Measurements from ENCODE around the gene VAX1. TPM values are rescaled to one million over a fixed set of nuclear protein-coding genes. Genes with fewer than 3 reads are reported as not detected.

VAX1 gene
- polyA plus RNA-seq, 1 experiment = 0.23 TPM

DNA sequence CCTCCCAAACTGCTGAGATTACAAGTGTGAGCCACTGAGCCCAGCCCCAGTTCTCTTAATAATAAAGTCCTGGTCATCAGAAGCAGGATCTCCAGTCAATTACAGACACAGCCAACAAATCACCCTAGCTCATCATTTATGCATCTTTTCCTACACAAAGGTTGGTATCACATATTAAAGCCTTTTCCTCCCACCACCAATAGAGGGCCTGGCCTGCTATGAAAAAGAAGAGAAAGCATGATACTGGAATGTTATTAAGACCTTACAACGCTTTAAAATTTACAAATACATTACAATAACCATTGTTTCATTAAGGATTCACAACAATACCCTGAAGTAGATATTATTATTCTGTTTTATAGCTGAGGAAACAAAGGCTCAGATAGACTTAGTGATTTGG is 25.9 kb downstream of the VAX1 start:
- DNase-seq (ENCODE audit: low read depth) = no peak
- CTCF ChIA-PET = interaction anchor here (1.2 kb wide), 1 partner anchor 217 kb away, joined by 3 read pairs; no protein-coding TSS in a partner anchor

DNA sequence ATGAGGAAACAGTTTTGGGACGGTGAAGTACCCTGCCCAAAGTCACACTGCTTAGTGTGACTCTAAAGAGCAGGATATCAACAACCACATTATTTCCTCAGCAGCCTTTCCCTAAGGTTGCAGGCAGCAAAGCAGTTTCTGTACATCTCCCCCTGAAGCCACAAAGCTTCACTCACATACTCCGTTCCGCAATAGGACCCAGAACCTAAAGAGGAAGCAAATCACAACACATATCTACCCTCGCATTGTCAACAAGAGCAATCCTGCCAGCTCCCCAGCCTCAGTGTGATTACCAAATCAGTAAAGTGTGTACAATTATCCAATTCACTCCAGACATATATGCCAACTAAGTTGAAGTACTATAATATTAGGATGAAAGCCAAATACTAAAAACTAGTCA is 30.8 kb downstream of the VAX1 start:
- H3K36me3 ChIP-seq (ENCODE audit: control insufficient read depth, insufficient read depth, low read length) = no peaks in the 10 kb centered on the region

More for the DNA sequence above, 25.9 kb downstream of the VAX1 start:
- POLR2A ChIA-PET = no interaction called here
- TF ChIP-seq, protein P1, sequence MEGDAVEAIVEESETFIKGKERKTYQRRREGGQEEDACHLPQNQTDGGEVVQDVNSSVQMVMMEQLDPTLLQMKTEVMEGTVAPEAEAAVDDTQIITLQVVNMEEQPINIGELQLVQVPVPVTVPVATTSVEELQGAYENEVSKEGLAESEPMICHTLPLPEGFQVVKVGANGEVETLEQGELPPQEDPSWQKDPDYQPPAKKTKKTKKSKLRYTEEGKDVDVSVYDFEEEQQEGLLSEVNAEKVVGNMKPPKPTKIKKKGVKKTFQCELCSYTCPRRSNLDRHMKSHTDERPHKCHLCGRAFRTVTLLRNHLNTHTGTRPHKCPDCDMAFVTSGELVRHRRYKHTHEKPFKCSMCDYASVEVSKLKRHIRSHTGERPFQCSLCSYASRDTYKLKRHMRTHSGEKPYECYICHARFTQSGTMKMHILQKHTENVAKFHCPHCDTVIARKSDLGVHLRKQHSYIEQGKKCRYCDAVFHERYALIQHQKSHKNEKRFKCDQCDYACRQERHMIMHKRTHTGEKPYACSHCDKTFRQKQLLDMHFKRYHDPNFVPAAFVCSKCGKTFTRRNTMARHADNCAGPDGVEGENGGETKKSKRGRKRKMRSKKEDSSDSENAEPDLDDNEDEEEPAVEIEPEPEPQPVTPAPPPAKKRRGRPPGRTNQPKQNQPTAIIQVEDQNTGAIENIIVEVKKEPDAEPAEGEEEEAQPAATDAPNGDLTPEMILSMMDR (IDR thresholded peaks at IDR 0.05; ENCODE audit: insufficient read depth, low read depth, low read length) = peak; percentile 51
- no peaks in the 10 kb centered on the region for H3K36me3 ChIP-seq (ENCODE audit: control insufficient read depth, insufficient read depth, low read length)
- no peak overlapping the region for H3K4me3 ChIP-seq (ENCODE audit: low read depth, low read length)
- H3K27me3 ChIP-seq (ENCODE audit: control insufficient read depth, insufficient read depth, low read length) = no peaks in the 10 kb centered on the region

DNA sequence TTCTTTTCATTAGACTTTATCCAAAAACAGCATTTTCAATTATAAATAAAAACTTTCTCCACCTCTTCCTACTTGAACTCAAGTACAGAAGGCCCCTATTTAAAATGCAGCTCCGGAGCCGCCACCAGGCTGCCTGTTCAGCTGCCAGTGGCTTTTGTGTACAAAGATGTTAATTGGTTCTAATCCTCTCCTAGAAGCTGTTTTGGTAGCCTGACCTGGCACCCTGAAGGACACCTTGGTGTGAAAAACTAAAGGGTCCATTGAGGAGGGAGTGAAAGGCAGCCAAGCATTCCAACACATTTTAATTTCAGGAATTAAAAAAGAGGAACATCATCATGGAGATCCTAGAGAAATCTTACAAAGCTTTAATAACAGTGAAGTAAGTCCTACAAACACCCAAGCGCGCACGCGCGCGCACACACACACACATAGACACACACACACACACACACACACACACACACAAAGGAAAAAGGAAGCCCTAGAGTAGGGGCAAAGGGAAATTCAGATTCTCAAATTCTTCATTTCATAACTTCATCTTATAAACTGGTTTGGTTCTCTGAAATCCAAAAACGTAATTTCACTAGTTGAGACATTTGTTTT is 41.4 kb downstream of the VAX1 start:
- CTCF ChIA-PET = no interaction called here
- H3K36me3 ChIP-seq (ENCODE audit: control insufficient read depth, insufficient read depth, low read length) = no peaks in the 10 kb centered on the region

More for the DNA sequence above, 30.8 kb downstream of the VAX1 start:
- no peak for DNase-seq (ENCODE audit: low read depth)
- no peaks in the 10 kb centered on the region for H3K27me3 ChIP-seq (ENCODE audit: control insufficient read depth, insufficient read depth, low read length)
- CTCF ChIA-PET = no interaction called here
- TF ChIP-seq, protein P1 (IDR thresholded peaks at IDR 0.05; ENCODE audit: insufficient read depth, low read depth, low read length) = no peak
- H3K4me3 ChIP-seq (ENCODE audit: low read depth, low read length) = no peak overlapping the region
- POLR2A ChIA-PET = no interaction called here

DNA sequence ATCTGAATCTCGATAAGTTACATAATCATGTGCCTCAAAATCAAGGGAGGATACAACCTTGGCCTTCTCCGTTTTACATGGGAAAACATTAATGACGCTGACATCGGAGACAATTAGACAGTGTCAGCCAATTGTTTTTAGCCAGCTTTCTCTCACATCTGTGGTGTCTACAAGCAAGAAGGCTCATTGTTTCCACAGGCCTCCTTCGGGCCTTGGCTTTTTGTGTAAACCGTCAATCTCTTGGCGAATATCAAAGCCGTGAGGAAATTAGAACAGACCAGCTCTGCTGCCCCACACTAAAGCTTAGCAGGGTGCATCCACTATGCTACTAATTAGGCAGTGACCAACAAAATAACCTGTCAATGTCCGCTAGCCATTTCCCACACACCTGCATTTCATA is 43.2 kb downstream of the VAX1 start:
- Histone ChIP-seq H3K4me3 (ENCODE audit: low read depth, low read length) (no peak overlapping the region), H3K27me3 (ENCODE audit: control insufficient read depth, insufficient read depth, low read length) (no peaks in the 10 kb centered on the region), H3K36me3 (ENCODE audit: control insufficient read depth, insufficient read depth, low read length) (no peaks in the 10 kb centered on the region)
- CTCF ChIA-PET = no interaction called here
- POLR2A ChIA-PET = no interaction called here
- TF ChIP-seq, protein P1 (IDR thresholded peaks at IDR 0.05; ENCODE audit: insufficient read depth, low read depth, low read length) = no peak
- DNase-seq (ENCODE audit: low read depth) = no peak

More for the DNA sequence above, 41.4 kb downstream of the VAX1 start:
- POLR2A ChIA-PET = no interaction called here
- no peak overlapping the region for H3K4me3 ChIP-seq (ENCODE audit: low read depth, low read length)
- TF ChIP-seq, protein P1 (IDR thresholded peaks at IDR 0.05; ENCODE audit: insufficient read depth, low read depth, low read length) = no peak
- no peak for DNase-seq (ENCODE audit: low read depth)
- no peaks in the 10 kb centered on the region for H3K27me3 ChIP-seq (ENCODE audit: control insufficient read depth, insufficient read depth, low read length)

DNA sequence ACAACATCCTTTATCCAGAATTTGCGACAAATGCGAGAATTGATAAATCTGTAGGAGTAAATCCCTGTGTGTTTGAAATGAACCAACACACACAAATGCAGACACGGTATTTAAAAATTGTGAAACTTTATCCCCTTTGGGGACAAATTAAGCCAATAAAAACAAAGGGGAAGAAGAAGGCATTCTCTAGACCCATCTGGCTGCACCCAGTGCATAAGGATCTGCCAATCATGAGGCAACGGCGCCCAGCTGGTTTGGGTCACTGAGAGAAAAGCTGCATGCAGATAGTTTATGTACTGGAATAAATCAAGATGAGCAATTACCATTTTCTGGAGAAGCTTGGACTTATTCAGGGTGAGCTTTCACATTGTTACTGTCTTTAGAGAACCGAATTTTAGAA is 45.7 kb downstream of the VAX1 start:
- Histone ChIP-seq H3K36me3 (ENCODE audit: control insufficient read depth, insufficient read depth, low read length) (no peaks in the 10 kb centered on the region), H3K4me3 (ENCODE audit: low read depth, low read length) (no peak overlapping the region), H3K27me3 (ENCODE audit: control insufficient read depth, insufficient read depth, low read length) (no peaks in the 10 kb centered on the region)
- POLR2A ChIA-PET = no interaction called here
- no peak for DNase-seq (ENCODE audit: low read depth)
- CTCF ChIA-PET = interaction anchor here (1.3 to 2.4 kb wide), 2 partner anchors 22 to 76 kb away, joined by 4 to 5 read pairs; no protein-coding TSS in a partner anchor
- TF ChIP-seq, protein P1 (IDR thresholded peaks at IDR 0.05; ENCODE audit: insufficient read depth, low read depth, low read length) = no peak
